WTC11 (cell line): ENCODE measurements around the gene AMTN. TPM values are rescaled to one million over a fixed set of nuclear protein-coding genes. Genes with fewer than 3 reads are reported as not detected.
A peak's percentile ranks its signal among the peaks of the same experiment; 100 is the strongest.

Source experiments
- ATAC-seq: fragments of 200-7000 bp; cut with Tn5 transposase; 2 replicates; pipeline ENCODE4 v1.10.0; 2021; ENCODE audit warnings: mild to moderate bottlenecking, moderate library complexity
- CTCF ChIA-PET: fragments of 300-600 bp; sonication (Branson Sonifier 250); formaldehyde crosslinking; loops from one replicate; lab custom pipeline; 2021; ENCODE audit warnings: antibody characterized with exemption; lab: Charles Lee
- POLR2A ChIA-PET: fragments of 350-600 bp; sonication (Branson Sonifier 250); formaldehyde crosslinking; loops from one replicate; lab custom pipeline; 2021; ENCODE audit warnings: antibody characterized with exemption; lab: Charles Lee
- DNase-seq: peaks from one replicate; pipeline ENCODE4 v3.0.0; 2021; ENCODE audit warnings: low spot score
- H3K27ac Mint-ChIP-seq: 2 replicates; pipeline ENCODE4 v1.8.0; 2021; ENCODE audit warnings: mixed read lengths
- H3K27me3 Mint-ChIP-seq: 2 replicates; pipeline ENCODE4 v1.8.0; 2021; ENCODE audit warnings: low read depth, mild to moderate bottlenecking, moderate library complexity, mixed read lengths
- H3K36me3 Mint-ChIP-seq: 2 replicates; pipeline ENCODE4 v1.8.0; 2021; ENCODE audit warnings: mixed read lengths
- H3K4me1 Mint-ChIP-seq: 2 replicates; pipeline ENCODE4 v1.8.0; 2022; ENCODE audit warnings: mixed read lengths
- H3K4me3 Mint-ChIP-seq: 2 replicates; pipeline ENCODE4 v1.8.0; 2021; ENCODE audit warnings: mild to moderate bottlenecking, moderate library complexity, mixed read lengths
- H3K9me3 Mint-ChIP-seq: 2 replicates; pipeline ENCODE4 v1.8.0; 2021; ENCODE audit warnings: mixed read lengths
- ATF1 ChIP-seq: sonication (generic); formaldehyde crosslinking; IDR thresholded peaks from 2 replicates; pipeline ENCODE4 v1.8.1; 2023; ENCODE audit warnings: mild to moderate bottlenecking, moderate library complexity, missing genetic modification reagents
- CDX4 ChIP-seq: fragments of 250-450 bp; sonication (Bioruptor Pico); IDR thresholded peaks from 2 replicates; pipeline ENCODE4 v1.9.0; 2021; ENCODE audit warnings: moderate library complexity, mild to moderate bottlenecking, inconsistent platforms, borderline replicate concordance
- CREM ChIP-seq: sonication (generic); formaldehyde crosslinking; IDR thresholded peaks from 2 replicates; pipeline ENCODE4 v1.8.1; 2022; ENCODE audit warnings: mild to moderate bottlenecking, missing genetic modification reagents, moderate library complexity
- EMX1 ChIP-seq: fragments of 250-450 bp; sonication (Bioruptor Pico); IDR thresholded peaks from 2 replicates; pipeline ENCODE4 v1.8.0; 2021; ENCODE audit warnings: mild to moderate bottlenecking
- FOXJ3 ChIP-seq: sonication (generic); formaldehyde crosslinking; IDR thresholded peaks from 2 replicates; pipeline ENCODE4 v1.9.0; 2021; ENCODE audit warnings: missing genetic modification reagents, mild to moderate bottlenecking, borderline replicate concordance
- GRHL2 ChIP-seq: fragments of 250-450 bp; sonication (Bioruptor Pico); IDR thresholded peaks from 2 replicates; pipeline ENCODE4 v1.8.0; 2022; ENCODE audit warnings: mild to moderate bottlenecking, moderate library complexity; ENCODE audit not compliant: insufficient replicate concordance, severe bottlenecking
- IRF2 ChIP-seq: sonication (generic); formaldehyde crosslinking; IDR thresholded peaks from 2 replicates; pipeline ENCODE4 v1.8.0; 2022; ENCODE audit warnings: low read depth, missing genetic modification reagents, borderline replicate concordance
- JUN ChIP-seq: sonication (generic); formaldehyde crosslinking; IDR thresholded peaks from 2 replicates; pipeline ENCODE4 v1.8.0; 2023; ENCODE audit warnings: mild to moderate bottlenecking, missing genetic modification reagents
- MXD4 ChIP-seq: fragments of 250-450 bp; sonication (Bioruptor Pico); IDR thresholded peaks from 2 replicates; pipeline ENCODE4 v1.8.0; 2021; ENCODE audit warnings: mild to moderate bottlenecking, moderate library complexity, borderline replicate concordance
- NFE2L1 ChIP-seq: sonication (generic); formaldehyde crosslinking; IDR thresholded peaks from 2 replicates; pipeline ENCODE4 v1.8.1; 2023; ENCODE audit warnings: missing genetic modification reagents
- SP1 ChIP-seq: sonication (generic); formaldehyde crosslinking; conservative IDR thresholded peaks from 2 replicates; pipeline ENCODE4 v1.8.1; 2022; ENCODE audit warnings: missing genetic modification reagents
- TEAD4 ChIP-seq: sonication (generic); formaldehyde crosslinking; IDR thresholded peaks from 2 replicates; pipeline ENCODE4 v1.8.0; 2022; ENCODE audit warnings: mild to moderate bottlenecking, missing genetic modification reagents
- TP53 ChIP-seq: sonication (generic); formaldehyde crosslinking; IDR thresholded peaks from 2 replicates; pipeline ENCODE4 v1.8.1; 2023; ENCODE audit warnings: mild to moderate bottlenecking, missing genetic modification reagents
- USF2 ChIP-seq: sonication (generic); formaldehyde crosslinking; IDR thresholded peaks from 2 replicates; pipeline ENCODE4 v1.8.1; 2023; ENCODE audit warnings: mild to moderate bottlenecking, missing genetic modification reagents, moderate library complexity
- ZBTB21 ChIP-seq: sonication (generic); formaldehyde crosslinking; IDR thresholded peaks from 2 replicates; pipeline ENCODE4 v1.8.1; 2023; ENCODE audit warnings: mild to moderate bottlenecking, missing genetic modification reagents, borderline replicate concordance
- ZMAT4 ChIP-seq: fragments of 250-450 bp; sonication (Bioruptor Pico); IDR thresholded peaks from 2 replicates; pipeline ENCODE4 v1.9.0; 2021; ENCODE audit warnings: mild to moderate bottlenecking
- ZNF121 ChIP-seq: sonication (generic); formaldehyde crosslinking; IDR thresholded peaks from 2 replicates; pipeline ENCODE4 v1.8.0; 2023; ENCODE audit warnings: missing genetic modification reagents
- ZNF219 ChIP-seq: sonication (generic); formaldehyde crosslinking; IDR thresholded peaks from 2 replicates; pipeline ENCODE4 v1.8.0; 2023; ENCODE audit warnings: missing genetic modification reagents, mild to moderate bottlenecking, borderline replicate concordance
- ZNF317 ChIP-seq: sonication (generic); formaldehyde crosslinking; IDR thresholded peaks from 2 replicates; pipeline ENCODE4 v1.8.1; 2023; ENCODE audit warnings: low read depth, mild to moderate bottlenecking, moderate library complexity, missing genetic modification reagents, borderline replicate concordance
- total RNA-seq: library from RNA; stranded (reverse); gene quantifications from 3 replicates; pipeline ENCODE4 v1.2.3, GENCODE V29; 2021
- TF ChIP-seq, protein P1 (sequence below): sonication (generic); formaldehyde crosslinking; conservative IDR thresholded peaks from 2 replicates; pipeline ENCODE4 v1.8.1; 2023; ENCODE audit warnings: mild to moderate bottlenecking, low read depth, missing genetic modification reagents, moderate library complexity
- TF ChIP-seq, protein P2 (sequence below): sonication (generic); formaldehyde crosslinking; IDR thresholded peaks from 2 replicates; pipeline ENCODE4 v1.8.0; 2022; ENCODE audit warnings: missing genetic modification reagents

The AMTN gene
- total RNA-seq, 1 experiment from 2014 or later, result not detected

DNA sequence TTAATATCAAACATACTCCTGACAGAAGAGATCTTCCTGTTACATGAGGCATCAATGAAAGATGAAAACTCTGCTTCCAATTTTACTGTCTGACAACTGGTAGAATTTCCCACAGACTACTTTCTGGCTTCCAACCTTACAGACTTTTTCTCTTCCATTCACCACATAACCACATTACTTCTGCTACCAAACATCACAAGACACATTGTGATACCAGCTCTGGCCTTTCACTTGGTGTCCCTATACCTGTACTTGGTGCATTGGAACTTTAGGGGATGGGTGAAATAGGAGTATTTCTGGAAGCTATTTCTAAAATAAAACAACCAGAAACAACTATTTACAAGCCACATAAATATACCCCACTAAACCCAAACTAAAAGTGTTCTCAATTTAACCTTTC, 20.5 kb downstream of the AMTN start:
- ChIA-PET CTCF (no interaction called here), POLR2A (interaction anchor here (0.5 kb wide), 1 partner anchor 48 kb away, joined by 3 read pairs; no protein-coding TSS in a partner anchor)
- Mint-ChIP-seq H3K4me3 (no peak overlapping the region), H3K4me1 (no peaks in the 10 kb centered on the region), H3K27ac (no peak overlapping the region), H3K36me3 (no peaks in the 10 kb centered on the region), H3K27me3 (no peaks in the 10 kb centered on the region), H3K9me3 (peaks cover 6% of the 10 kb centered on the region; the same call in 1 of the 2 replicates)
- TF ChIP-seq JUN (CRISPR knock-in tag) (no peak), ZNF219 (CRISPR knock-in tag) (no peak), ZBTB21 (CRISPR knock-in tag) (no peak)
- DNase-seq, result no peak
- ATAC-seq, result no peak

GRCh38 chr4:70544279-70544868, 26.0 kb downstream of the AMTN start:
- DNase-seq, result no peak
- ATAC-seq, result peak; percentile 83
- Mint-ChIP-seq H3K4me3 (no peak overlapping the region), H3K9me3 (no peaks in the 10 kb centered on the region), H3K4me1 (0 out of 2 replicates have a peak, but pooled peaks cover 4% of the 10 kb centered on the region), H3K27me3 (no peaks in the 10 kb centered on the region), H3K36me3 (no peaks in the 10 kb centered on the region)
- CTCF ChIA-PET, result interaction anchor here (1.0 kb wide), 1 partner anchor 12 kb away, joined by 3 read pairs; no protein-coding TSS in a partner anchor
- TF ChIP-seq SP1 (CRISPR knock-in tag), result no peak
- no peak for TF ChIP-seq TEAD4
- no peak for TF ChIP-seq CDX4
- no peak for TF ChIP-seq FOXJ3 (CRISPR knock-in tag)
- TF ChIP-seq, protein P1, sequence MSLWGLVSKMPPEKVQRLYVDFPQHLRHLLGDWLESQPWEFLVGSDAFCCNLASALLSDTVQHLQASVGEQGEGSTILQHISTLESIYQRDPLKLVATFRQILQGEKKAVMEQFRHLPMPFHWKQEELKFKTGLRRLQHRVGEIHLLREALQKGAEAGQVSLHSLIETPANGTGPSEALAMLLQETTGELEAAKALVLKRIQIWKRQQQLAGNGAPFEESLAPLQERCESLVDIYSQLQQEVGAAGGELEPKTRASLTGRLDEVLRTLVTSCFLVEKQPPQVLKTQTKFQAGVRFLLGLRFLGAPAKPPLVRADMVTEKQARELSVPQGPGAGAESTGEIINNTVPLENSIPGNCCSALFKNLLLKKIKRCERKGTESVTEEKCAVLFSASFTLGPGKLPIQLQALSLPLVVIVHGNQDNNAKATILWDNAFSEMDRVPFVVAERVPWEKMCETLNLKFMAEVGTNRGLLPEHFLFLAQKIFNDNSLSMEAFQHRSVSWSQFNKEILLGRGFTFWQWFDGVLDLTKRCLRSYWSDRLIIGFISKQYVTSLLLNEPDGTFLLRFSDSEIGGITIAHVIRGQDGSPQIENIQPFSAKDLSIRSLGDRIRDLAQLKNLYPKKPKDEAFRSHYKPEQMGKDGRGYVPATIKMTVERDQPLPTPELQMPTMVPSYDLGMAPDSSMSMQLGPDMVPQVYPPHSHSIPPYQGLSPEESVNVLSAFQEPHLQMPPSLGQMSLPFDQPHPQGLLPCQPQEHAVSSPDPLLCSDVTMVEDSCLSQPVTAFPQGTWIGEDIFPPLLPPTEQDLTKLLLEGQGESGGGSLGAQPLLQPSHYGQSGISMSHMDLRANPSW (CRISPR knock-in tag), result no peak
- no peak for TF ChIP-seq CREM (CRISPR knock-in tag)
- no peak for TF ChIP-seq IRF2 (CRISPR knock-in tag)
- no peak for TF ChIP-seq NFE2L1 (CRISPR knock-in tag)
- no peak for TF ChIP-seq GRHL2 (CRISPR knock-in tag)
- TF ChIP-seq, all 79 proteins: peak for 0
- no peak overlapping the region for H3K27ac Mint-ChIP-seq
- POLR2A ChIA-PET, result no interaction called here

DNA sequence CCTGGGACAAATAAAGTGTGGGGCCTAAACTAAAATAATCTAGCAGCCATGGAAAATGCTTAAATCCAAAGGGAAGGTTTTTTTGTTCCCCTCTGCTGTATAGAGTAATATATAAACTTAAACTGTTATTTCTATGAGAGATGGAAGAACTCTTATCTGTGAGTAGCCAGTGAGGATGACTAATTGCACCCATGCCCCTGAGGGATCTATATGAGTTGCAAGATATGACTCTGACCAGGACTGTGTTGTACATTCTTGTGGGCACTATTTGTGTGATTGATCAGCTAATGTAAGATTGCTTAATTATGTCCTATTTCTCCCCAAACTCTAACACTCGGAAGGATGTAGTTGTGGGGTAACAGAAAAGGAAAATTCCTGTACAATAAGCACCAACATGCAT, 38.5 kb downstream of the AMTN start:
- Mint-ChIP-seq H3K36me3 (no peaks in the 10 kb centered on the region), H3K4me3 (no peak overlapping the region), H3K27ac (no peak overlapping the region), H3K9me3 (peaks cover 7% of the 10 kb centered on the region), H3K4me1 (no peaks in the 10 kb centered on the region), H3K27me3 (no peaks in the 10 kb centered on the region)
- DNase-seq (no peak), ATAC-seq (no peak)
- POLR2A ChIA-PET, result no interaction called here
- CTCF ChIA-PET, result no interaction called here
- no peak for TF ChIP-seq ZMAT4 (CRISPR knock-in tag)
- no peak for TF ChIP-seq ZNF317 (CRISPR knock-in tag)
- TF ChIP-seq ATF1 (CRISPR knock-in tag), result no peak
- no peak for TF ChIP-seq ZNF219 (CRISPR knock-in tag)
- TF ChIP-seq MXD4 (CRISPR knock-in tag), result no peak
- no peak for TF ChIP-seq TP53
- TF ChIP-seq ZNF121 (CRISPR knock-in tag), result no peak
- TF ChIP-seq SP1 (CRISPR knock-in tag), result no peak
- no peak for TF ChIP-seq USF2
- TF ChIP-seq, protein P2, sequence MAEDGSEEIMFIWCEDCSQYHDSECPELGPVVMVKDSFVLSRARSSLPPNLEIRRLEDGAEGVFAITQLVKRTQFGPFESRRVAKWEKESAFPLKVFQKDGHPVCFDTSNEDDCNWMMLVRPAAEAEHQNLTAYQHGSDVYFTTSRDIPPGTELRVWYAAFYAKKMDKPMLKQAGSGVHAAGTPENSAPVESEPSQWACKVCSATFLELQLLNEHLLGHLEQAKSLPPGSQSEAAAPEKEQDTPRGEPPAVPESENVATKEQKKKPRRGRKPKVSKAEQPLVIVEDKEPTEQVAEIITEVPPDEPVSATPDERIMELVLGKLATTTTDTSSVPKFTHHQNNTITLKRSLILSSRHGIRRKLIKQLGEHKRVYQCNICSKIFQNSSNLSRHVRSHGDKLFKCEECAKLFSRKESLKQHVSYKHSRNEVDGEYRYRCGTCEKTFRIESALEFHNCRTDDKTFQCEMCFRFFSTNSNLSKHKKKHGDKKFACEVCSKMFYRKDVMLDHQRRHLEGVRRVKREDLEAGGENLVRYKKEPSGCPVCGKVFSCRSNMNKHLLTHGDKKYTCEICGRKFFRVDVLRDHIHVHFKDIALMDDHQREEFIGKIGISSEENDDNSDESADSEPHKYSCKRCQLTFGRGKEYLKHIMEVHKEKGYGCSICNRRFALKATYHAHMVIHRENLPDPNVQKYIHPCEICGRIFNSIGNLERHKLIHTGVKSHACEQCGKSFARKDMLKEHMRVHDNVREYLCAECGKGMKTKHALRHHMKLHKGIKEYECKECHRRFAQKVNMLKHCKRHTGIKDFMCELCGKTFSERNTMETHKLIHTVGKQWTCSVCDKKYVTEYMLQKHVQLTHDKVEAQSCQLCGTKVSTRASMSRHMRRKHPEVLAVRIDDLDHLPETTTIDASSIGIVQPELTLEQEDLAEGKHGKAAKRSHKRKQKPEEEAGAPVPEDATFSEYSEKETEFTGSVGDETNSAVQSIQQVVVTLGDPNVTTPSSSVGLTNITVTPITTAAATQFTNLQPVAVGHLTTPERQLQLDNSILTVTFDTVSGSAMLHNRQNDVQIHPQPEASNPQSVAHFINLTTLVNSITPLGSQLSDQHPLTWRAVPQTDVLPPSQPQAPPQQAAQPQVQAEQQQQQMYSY, result no peak
- TF ChIP-seq EMX1 (CRISPR knock-in tag), result no peak
